BE2C (cell line): ENCODE measurements around the gene ACOT7.

Experiments
- DNase-seq: peaks from one replicate; pipeline ENCODE4 v3.0.0-alpha.2; 2020
- H3K27me3 ChIP-seq: fragments of 250-450 bp; sonication (Bioruptor Pico); 2 replicates; pipeline ENCODE4 v1.5.1; 2020; ENCODE audit warnings: mild to moderate bottlenecking
- H3K36me3 ChIP-seq: fragments of 250-450 bp; sonication (Bioruptor Pico); 2 replicates; pipeline ENCODE4 v1.5.1; 2020; ENCODE audit warnings: mild to moderate bottlenecking
- H3K4me1 ChIP-seq: fragments of 250-450 bp; sonication (Bioruptor Pico); 2 replicates; pipeline ENCODE4 v1.5.1; 2020
- H3K4me3 ChIP-seq: 2 replicates; pipeline ENCODE4 v1.5.1; 2011; ENCODE audit warnings: low read depth, low read length
- H3K9me3 ChIP-seq: fragments of 250-450 bp; sonication (Bioruptor Pico); 2 replicates; pipeline ENCODE4 v1.5.1; 2020
- TF ChIP-seq, protein P1 (sequence below): IDR thresholded peaks from 2 replicates; pipeline ENCODE4 v1.5.1; 2012; ENCODE audit warnings: mild to moderate bottlenecking, low read depth, low read length

Gene ACOT7

GRCh38 chr1:6321205-6321604 lies 72.4 kb downstream of the ACOT7 start:
- H3K36me3 ChIP-seq = peaks cover 3% of the 10 kb centered on the region
- no peak for DNase-seq
- TF ChIP-seq, protein P1, sequence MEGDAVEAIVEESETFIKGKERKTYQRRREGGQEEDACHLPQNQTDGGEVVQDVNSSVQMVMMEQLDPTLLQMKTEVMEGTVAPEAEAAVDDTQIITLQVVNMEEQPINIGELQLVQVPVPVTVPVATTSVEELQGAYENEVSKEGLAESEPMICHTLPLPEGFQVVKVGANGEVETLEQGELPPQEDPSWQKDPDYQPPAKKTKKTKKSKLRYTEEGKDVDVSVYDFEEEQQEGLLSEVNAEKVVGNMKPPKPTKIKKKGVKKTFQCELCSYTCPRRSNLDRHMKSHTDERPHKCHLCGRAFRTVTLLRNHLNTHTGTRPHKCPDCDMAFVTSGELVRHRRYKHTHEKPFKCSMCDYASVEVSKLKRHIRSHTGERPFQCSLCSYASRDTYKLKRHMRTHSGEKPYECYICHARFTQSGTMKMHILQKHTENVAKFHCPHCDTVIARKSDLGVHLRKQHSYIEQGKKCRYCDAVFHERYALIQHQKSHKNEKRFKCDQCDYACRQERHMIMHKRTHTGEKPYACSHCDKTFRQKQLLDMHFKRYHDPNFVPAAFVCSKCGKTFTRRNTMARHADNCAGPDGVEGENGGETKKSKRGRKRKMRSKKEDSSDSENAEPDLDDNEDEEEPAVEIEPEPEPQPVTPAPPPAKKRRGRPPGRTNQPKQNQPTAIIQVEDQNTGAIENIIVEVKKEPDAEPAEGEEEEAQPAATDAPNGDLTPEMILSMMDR = no peak

GRCh38 chr1:6317098-6317760 lies 76.3 kb downstream of the ACOT7 start:
- no peaks in the 10 kb centered on the region for H3K27me3 ChIP-seq
- H3K36me3 ChIP-seq = peaks cover 3% of the 10 kb centered on the region
- DNase-seq = no peak
- H3K9me3 ChIP-seq = no peaks in the 10 kb centered on the region
- TF ChIP-seq, protein P1 = no peak
- H3K4me3 ChIP-seq = no peak overlapping the region
- no peaks in the 10 kb centered on the region for H3K4me1 ChIP-seq

More at GRCh38 chr1:6321205-6321604, 72.4 kb downstream of the ACOT7 start:
- H3K4me1 ChIP-seq = no peaks in the 10 kb centered on the region
- no peak overlapping the region for H3K4me3 ChIP-seq
- H3K27me3 ChIP-seq = no peaks in the 10 kb centered on the region
- no peaks in the 10 kb centered on the region for H3K9me3 ChIP-seq

- H3K9me3 ChIP-seq = no peaks in the 10 kb centered on the region
- no peaks in the 10 kb centered on the region for H3K4me1 ChIP-seq
- H3K4me3 ChIP-seq = no peak overlapping the region
- peaks cover 3% of the 10 kb centered on the region for H3K36me3 ChIP-seq
- TF ChIP-seq, protein P1 = no peak
- DNase-seq = no peak
- no peaks in the 10 kb centered on the region for H3K27me3 ChIP-seq
Observed at GRCh38 chr1:6316240-6317097, 77.1 kb downstream of the ACOT7 start.

- Histone ChIP-seq H3K4me3 (no peak overlapping the region), H3K4me1 (no peaks in the 10 kb centered on the region), H3K27me3 (no peaks in the 10 kb centered on the region), H3K36me3 (peaks cover 3% of the 10 kb centered on the region), H3K9me3 (no peaks in the 10 kb centered on the region)
- TF ChIP-seq, protein P1 = no peak
- DNase-seq = no peak
Observed at GRCh38 chr1:6314503-6314902, 79.1 kb downstream of the ACOT7 start.

DNA sequence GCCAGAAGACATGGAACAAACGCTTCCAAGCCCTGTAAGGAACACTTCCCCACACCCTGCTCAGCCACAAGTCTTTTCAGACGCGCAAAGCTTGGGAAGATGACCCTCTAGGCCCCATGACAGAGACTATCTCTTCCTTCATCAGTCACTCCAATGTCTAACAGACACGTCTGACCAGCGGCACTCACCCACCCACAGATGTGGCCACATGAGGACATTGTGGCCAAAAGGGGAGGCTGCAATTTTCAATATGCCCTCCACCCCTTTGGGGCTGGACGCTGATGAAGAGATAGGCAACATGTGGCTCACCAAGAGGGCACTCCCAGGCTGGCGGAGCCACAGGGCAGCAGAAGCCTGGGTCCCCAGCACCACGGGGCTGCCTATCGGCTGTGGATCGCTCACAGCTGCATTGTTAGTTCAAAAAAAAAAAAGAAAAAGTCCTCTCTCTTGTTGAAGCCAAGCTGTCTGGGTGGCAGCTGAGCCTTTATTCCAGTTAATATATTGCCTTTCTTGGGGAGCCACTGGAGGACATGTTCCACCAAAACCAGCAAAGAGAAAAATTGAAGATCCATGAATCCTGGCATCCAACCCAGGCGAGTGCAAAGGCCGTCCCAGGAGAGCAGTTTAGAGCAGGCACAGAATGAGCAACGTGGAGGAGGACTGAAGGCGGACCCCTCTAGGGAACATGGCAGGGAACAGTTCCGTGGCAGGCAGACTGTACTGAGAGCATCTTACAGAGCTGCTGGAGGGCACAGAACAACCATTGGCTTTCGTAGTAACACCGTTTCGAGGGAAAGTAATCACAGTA lies 80.0 kb downstream of the ACOT7 start:
- Histone ChIP-seq H3K4me3 (no peak overlapping the region), H3K27me3 (no peaks in the 10 kb centered on the region), H3K36me3 (peaks cover 3% of the 10 kb centered on the region), H3K4me1 (no peaks in the 10 kb centered on the region), H3K9me3 (no peaks in the 10 kb centered on the region)
- TF ChIP-seq, protein P1 = no peak
- no peak for DNase-seq
